HepG2 (cell line): Measurements from ENCODE around the gene REM2. TPM values are rescaled to one million over a fixed set of nuclear protein-coding genes. Genes with fewer than 3 reads are reported as not detected.
A peak's percentile ranks its signal among the peaks of the same experiment; 100 is the strongest.

Experiments
- CBX2 ChIP-seq, 2 experiments: fragments of 200-600 bp in 1 of 2; sonication (generic); formaldehyde crosslinking in 1 of 2; IDR thresholded peaks; 2 replicates each; pipeline versions ENCODE4 v1.7.0 to v1.8.1; 2018 to 2022; ENCODE audit warnings: low read depth in 2 of 2, low read length in 1 of 2, mild to moderate bottlenecking in 1 of 2, missing genetic modification reagents in 1 of 2
- HNRNPUL1 ChIP-seq: fragments of 200-400 bp; formaldehyde crosslinking; IDR thresholded peaks from 2 replicates; pipeline ENCODE4 v1.6.1; 2017; ENCODE audit warnings: low read depth, mild to moderate bottlenecking, low read length, moderate library complexity
- MIXL1 ChIP-seq: IDR thresholded peaks from 2 replicates; pipeline ENCODE4 v1.6.1; 2016
- NFATC3 ChIP-seq: sonication (generic); formaldehyde crosslinking; IDR thresholded peaks from 2 replicates; pipeline ENCODE4 v1.5.1; 2020; ENCODE audit warnings: mild to moderate bottlenecking, missing genetic modification reagents
- NFE2L1 ChIP-seq: sonication (generic); formaldehyde crosslinking; IDR thresholded peaks from 2 replicates; pipeline ENCODE4 v1.4.0; 2020; ENCODE audit warnings: missing genetic modification reagents, mild to moderate bottlenecking, borderline replicate concordance
- PAWR ChIP-seq: sonication (generic); formaldehyde crosslinking; IDR thresholded peaks from 2 replicates; pipeline ENCODE4 v1.4.0; 2020; ENCODE audit warnings: missing genetic modification reagents, mild to moderate bottlenecking, borderline replicate concordance
- PAXIP1 ChIP-seq: sonication (generic); formaldehyde crosslinking; conservative IDR thresholded peaks from 2 replicates; pipeline ENCODE4 v1.4.0; 2020; ENCODE audit warnings: mild to moderate bottlenecking, missing genetic modification reagents, moderate library complexity
- SAFB2 ChIP-seq: sonication (generic); formaldehyde crosslinking; IDR thresholded peaks from 2 replicates; pipeline ENCODE4 v1.5.1; 2020; ENCODE audit warnings: missing genetic modification reagents, low read depth, mild to moderate bottlenecking, borderline replicate concordance
- SOX13 ChIP-seq, 3 experiments: fragments of 450-650 bp in 1 of 3; sonication (generic) in 1 of 3; formaldehyde crosslinking in 1 of 3; IDR thresholded peaks in 2 of 3; conservative IDR thresholded peaks in 1 of 3; 2 replicates each; pipeline versions ENCODE4 v1.5.0 to v1.6.1; 2016 to 2020; ENCODE audit warnings: antibody characterized with exemption in 1 of 3, mild to moderate bottlenecking in 1 of 3, missing compliant biosample characterization in 1 of 3, missing genetic modification reagents in 1 of 3, moderate library complexity in 1 of 3
- ZC3H13 ChIP-seq: sonication (generic); formaldehyde crosslinking; IDR thresholded peaks from 2 replicates; pipeline ENCODE4 v1.8.1; 2023; ENCODE audit warnings: mild to moderate bottlenecking, missing genetic modification reagents, moderate library complexity
- ZFP1 ChIP-seq: IDR thresholded peaks from 2 replicates; pipeline ENCODE4 v1.6.1; 2016
- ZNF180 ChIP-seq: sonication (generic); formaldehyde crosslinking; IDR thresholded peaks from 2 replicates; pipeline ENCODE4 v1.4.0; 2020; ENCODE audit warnings: low read depth, missing genetic modification reagents, borderline replicate concordance
- ZNF20 ChIP-seq: sonication (generic); formaldehyde crosslinking; IDR thresholded peaks from 2 replicates; pipeline ENCODE4 v1.4.0; 2020; ENCODE audit warnings: mild to moderate bottlenecking, moderate library complexity, missing genetic modification reagents
- ZNF496 ChIP-seq: sonication (generic); formaldehyde crosslinking; IDR thresholded peaks from 2 replicates; pipeline ENCODE4 v1.8.1; 2023; ENCODE audit warnings: mild to moderate bottlenecking, moderate library complexity, missing genetic modification reagents; ENCODE audit not compliant: insufficient replicate concordance
- ZNF574 ChIP-seq: sonication (generic); formaldehyde crosslinking; IDR thresholded peaks from 2 replicates; pipeline ENCODE4 v1.4.0; 2020; ENCODE audit warnings: missing genetic modification reagents
- ZNF597 ChIP-seq: sonication (generic); formaldehyde crosslinking; IDR thresholded peaks from 2 replicates; pipeline ENCODE4 v1.5.0; 2020; ENCODE audit warnings: missing genetic modification reagents
- ZNF776 ChIP-seq: sonication (generic); formaldehyde crosslinking; IDR thresholded peaks from 2 replicates; pipeline ENCODE4 v1.4.0; 2020; ENCODE audit warnings: mild to moderate bottlenecking, missing genetic modification reagents
- ZNF781 ChIP-seq: sonication (generic); formaldehyde crosslinking; IDR thresholded peaks from 2 replicates; pipeline ENCODE4 v1.5.1; 2020; ENCODE audit warnings: borderline replicate concordance, mild to moderate bottlenecking, missing genetic modification reagents; ENCODE audit errors: not compliant biosample characterization
- ZSCAN30 ChIP-seq: sonication (generic); formaldehyde crosslinking; IDR thresholded peaks from 2 replicates; pipeline ENCODE4 v1.5.0; 2020; ENCODE audit warnings: mild to moderate bottlenecking, missing genetic modification reagents
- polyA plus RNA-seq, 8 experiments: library from polyadenylated mRNA; depleted of rRNA in 3 of 8; stranded (reverse) in 7 of 8; unstranded in 1 of 8; fragments of >200 nt; fragmentation: Illumina TruSeq in 4 of 8; extraction: Trizol in 4 of 8; gene quantifications; 2 replicates each; pipeline versions ENCODE4 v1.2.1 to v1.2.3, GENCODE V29; 2011 to 2016; ENCODE audit warnings: low read depth in 4 of 8, missing spikeins in 1 of 8, mixed read lengths in 1 of 8; ENCODE audit not compliant: insufficient read depth in 1 of 8
- total RNA-seq, 5 experiments: library from RNA; depleted of rRNA; stranded (reverse); fragments of >200 nt; fragmentation: Illumina TruSeq; extraction: Trizol; gene quantifications; 2 replicates each; pipeline ENCODE4 v1.2.3, GENCODE V29; 2016; ENCODE audit warnings: low read depth in 1 of 5

REM2 gene
- total and polyA plus RNA-seq, 2 of the 13 experiments (the other 11 are each of a cell fraction or from before 2014, with no cell fraction given), result 0.20 TPM; not detected in 1

DNA sequence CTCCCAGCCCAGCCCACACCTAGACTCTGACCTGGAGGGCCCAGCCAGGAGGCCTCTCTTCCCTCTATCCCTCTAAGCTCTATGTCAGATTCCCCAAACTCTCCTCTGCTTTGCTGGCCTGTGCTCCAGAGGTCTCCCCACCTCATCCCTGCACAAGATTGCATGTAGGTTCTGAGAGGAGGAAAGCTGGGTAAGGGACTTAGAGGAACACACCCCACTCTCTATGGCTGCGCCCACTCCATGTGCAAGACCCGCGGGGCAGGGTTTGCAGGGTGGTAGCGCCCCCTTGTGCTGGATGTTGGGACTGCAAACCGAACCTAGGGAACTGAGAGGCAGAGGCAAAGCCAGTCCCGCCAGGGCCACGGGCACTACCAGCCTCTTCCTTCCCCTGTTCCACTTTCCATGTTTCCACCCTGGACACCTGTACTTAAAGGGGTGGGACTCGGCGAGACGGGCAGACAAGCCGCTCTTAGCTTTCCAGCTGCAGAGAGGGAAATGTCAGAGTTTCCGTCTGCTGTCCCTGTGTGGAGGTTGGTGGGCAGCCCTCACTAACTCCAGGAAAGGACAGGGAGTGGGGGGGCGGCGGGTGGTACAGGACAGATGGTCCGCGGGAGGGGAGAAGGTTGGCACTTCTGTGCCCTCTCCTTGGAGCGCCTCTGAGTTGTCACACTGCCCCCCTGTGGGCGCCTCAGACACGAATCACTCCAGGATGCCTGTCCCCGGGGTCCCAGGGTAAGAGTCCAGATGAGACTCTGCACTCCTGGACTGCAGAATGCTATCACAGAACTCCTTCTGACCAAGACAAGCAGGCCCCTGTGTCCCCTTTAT, 29.9 kb upstream of the REM2 start (continued):
- TF ChIP-seq PAXIP1 (CRISPR knock-in tag), result peak; percentile 75
- TF ChIP-seq ZNF776, result peak; percentile 89; the same call in 1 of the 2 replicates
- TF ChIP-seq PAWR (CRISPR knock-in tag), result no peak
- TF ChIP-seq ZNF180 (CRISPR knock-in tag), result no peak
- TF ChIP-seq ZNF574 (CRISPR knock-in tag), result peak; percentile 97
- TF ChIP-seq ZSCAN30 (CRISPR knock-in tag), result no peak
- no peak for TF ChIP-seq ZNF597 (CRISPR knock-in tag)
- TF ChIP-seq ZC3H13 (CRISPR knock-in tag), result peak; percentile 87; the same call in 1 of the 2 replicates
- peak; percentile 87 for TF ChIP-seq ZNF781 (CRISPR knock-in tag)
- peak; percentile 94 for TF ChIP-seq SAFB2
- TF ChIP-seq MIXL1 (CRISPR knock-in tag), result peak; percentile 88
- TF ChIP-seq ZNF20, result no peak
- no peak for TF ChIP-seq ZNF496 (CRISPR knock-in tag)
- no peak for TF ChIP-seq CBX2 (IDR thresholded peaks at IDR 0.05; ENCODE audit: low read depth, low read length)
- no peak; the same call in 1 of the 2 replicates for TF ChIP-seq CBX2 (CRISPR knock-in tag; IDR thresholded peaks at IDR 0.05; ENCODE audit: low read depth)
- 0 out of 2 replicates have a peak, but pooled peaks have one; percentile 49 for TF ChIP-seq NFATC3 (CRISPR knock-in tag)
- no peak for TF ChIP-seq SOX13 (IDR thresholded peaks at IDR 0.05)
- TF ChIP-seq SOX13 (CRISPR knock-in tag; conservative IDR thresholded peaks at IDR 0.05 in 1 of 2, IDR thresholded peaks at IDR 0.05 in 1 of 2), result peak in 1 of 2 experiments; percentile 65; a peak in 1 of 4 replicates
- TF ChIP-seq HNRNPUL1, result no peak
- TF ChIP-seq NFE2L1 (CRISPR knock-in tag), result no peak
- TF ChIP-seq ZFP1, result no peak
